H9 (cell line): ENCODE data around the gene MRPL27. TPM values are rescaled to one million over a fixed set of nuclear protein-coding genes. Genes with fewer than 3 reads are reported as not detected.

Experiments used
- DNase-seq: peaks from one replicate; pipeline ENCODE4 v3.0.0-alpha.2; 2017
- H2AFZ ChIP-seq: one replicate; pipeline ENCODE4 v1.6.1; 2013; ENCODE audit warnings: mild to moderate bottlenecking, low read length, control low read depth, moderate library complexity
- H2AK5ac ChIP-seq: 2 replicates; pipeline ENCODE4 v1.6.1; 2013; ENCODE audit warnings: low read length, control low read depth, mixed read lengths; ENCODE audit not compliant: insufficient read length
- H2BK120ac ChIP-seq: one replicate; pipeline ENCODE4 v1.6.1; 2013; ENCODE audit warnings: low read depth, mild to moderate bottlenecking, low read length, control low read depth, inconsistent platforms; ENCODE audit not compliant: poor library complexity, severe bottlenecking
- H2BK12ac ChIP-seq: 2 replicates; pipeline ENCODE4 v1.6.1; 2013; ENCODE audit warnings: low read length, control low read depth, mixed read lengths, low read depth; ENCODE audit not compliant: insufficient read length
- H2BK15ac ChIP-seq: 2 replicates; pipeline ENCODE4 v1.6.1; 2013; ENCODE audit warnings: low read depth, low read length, control low read depth
- H2BK20ac ChIP-seq: one replicate; pipeline ENCODE4 v1.6.1; 2013; ENCODE audit warnings: low read depth, mild to moderate bottlenecking, low read length, control low read depth, inconsistent platforms; ENCODE audit not compliant: poor library complexity, severe bottlenecking
- H2BK5ac ChIP-seq: 2 replicates; pipeline ENCODE4 v1.6.1; 2013; ENCODE audit warnings: low read length, control low read depth, mixed read lengths; ENCODE audit not compliant: insufficient read length
- H3K14ac ChIP-seq: 2 replicates; pipeline ENCODE4 v1.6.1; 2013; ENCODE audit warnings: low read length, control low read depth; ENCODE audit not compliant: insufficient read depth
- H3K18ac ChIP-seq: 2 replicates; pipeline ENCODE4 v1.6.1; 2013; ENCODE audit warnings: low read depth, mild to moderate bottlenecking, mixed read lengths, low read length, control low read depth; ENCODE audit not compliant: insufficient read length
- H3K23ac ChIP-seq: 2 replicates; pipeline ENCODE4 v1.6.1; 2013; ENCODE audit warnings: low read length, control low read depth, mixed read lengths, low read depth; ENCODE audit not compliant: insufficient read length
- H3K23me2 ChIP-seq: 2 replicates; pipeline ENCODE4 v1.6.1; 2013; ENCODE audit warnings: low read depth, mild to moderate bottlenecking, mixed read lengths, low read length, control low read depth; ENCODE audit not compliant: insufficient read length, poor library complexity, severe bottlenecking
- H3K27ac ChIP-seq: 2 replicates; pipeline ENCODE4 v1.5.1; 2013; ENCODE audit warnings: low read length, control low read depth, mixed read lengths, low read depth; ENCODE audit not compliant: insufficient read length
- H3K27me3 ChIP-seq: 2 replicates; pipeline ENCODE4 v1.6.1; 2013; ENCODE audit warnings: low read length, control low read depth, inconsistent platforms; ENCODE audit not compliant: insufficient read depth
- H3K4ac ChIP-seq: 2 replicates; pipeline ENCODE4 v1.6.1; 2013; ENCODE audit warnings: low read depth, mild to moderate bottlenecking, control low read depth, inconsistent platforms, low read length, moderate library complexity
- H3K4me1 ChIP-seq: 2 replicates; pipeline ENCODE4 v1.6.1; 2013; ENCODE audit warnings: low read length, control low read depth, inconsistent platforms; ENCODE audit not compliant: insufficient read depth
- H3K4me2 ChIP-seq: 2 replicates; pipeline ENCODE4 v1.6.1; 2013; ENCODE audit warnings: low read length, control low read depth, mixed read lengths; ENCODE audit not compliant: insufficient read length, insufficient read depth
- H3K56ac ChIP-seq: 2 replicates; pipeline ENCODE4 v1.6.1; 2013; ENCODE audit warnings: low read depth, mild to moderate bottlenecking, mixed read lengths, low read length, control low read depth; ENCODE audit not compliant: insufficient read length
- H3K79me1 ChIP-seq: 2 replicates; pipeline ENCODE4 v1.6.1; 2013; ENCODE audit warnings: low read depth, mild to moderate bottlenecking, moderate library complexity, low read length, control low read depth, inconsistent platforms; ENCODE audit not compliant: insufficient read depth, poor library complexity, severe bottlenecking
- H3K79me2 ChIP-seq: 2 replicates; pipeline ENCODE4 v1.6.1; 2013; ENCODE audit warnings: low read length, control low read depth, inconsistent platforms; ENCODE audit not compliant: insufficient read depth
- H3K9ac ChIP-seq: 2 replicates; pipeline ENCODE4 v1.6.1; 2013; ENCODE audit warnings: low read length, control low read depth, mixed read lengths; ENCODE audit not compliant: insufficient read length; ENCODE audit errors: extremely low read depth
- H3K9me3 ChIP-seq: one replicate; pipeline ENCODE4 v1.6.1; 2013; ENCODE audit warnings: low read depth, low read length, inconsistent platforms; ENCODE audit not compliant: control insufficient read depth
- H3T11ph ChIP-seq: one replicate; pipeline ENCODE4 v1.6.1; 2013; ENCODE audit warnings: mild to moderate bottlenecking, low read length, control low read depth, inconsistent platforms
- H4K20me1 ChIP-seq: one replicate; pipeline ENCODE4 v1.6.1; 2013; ENCODE audit not compliant: control insufficient read depth, insufficient read length, insufficient read depth
- H4K5ac ChIP-seq: 2 replicates; pipeline ENCODE4 v1.6.1; 2013; ENCODE audit warnings: low read depth, mild to moderate bottlenecking, mixed read lengths, low read length, control low read depth; ENCODE audit not compliant: insufficient read length
- H4K8ac ChIP-seq: replicated peaks from 2 replicates; pipeline ENCODE4 v1.6.1; 2013; ENCODE audit warnings: low read length, control low read depth, mixed read lengths, low read depth; ENCODE audit not compliant: insufficient read length
- H4K91ac ChIP-seq: 2 replicates; pipeline ENCODE4 v1.6.1; 2013; ENCODE audit warnings: low read depth, mild to moderate bottlenecking, moderate library complexity, mixed read lengths, low read length, control low read depth; ENCODE audit not compliant: insufficient read length
- H3K27ac Mint-ChIP-seq, 3 experiments: 2 replicates in 2 of 3; 3 replicates in 1 of 3; pipeline ENCODE4 v1.8.0; 2020 to 2021; ENCODE audit warnings: mixed read lengths in 3 of 3, mild to moderate bottlenecking in 1 of 3, moderate library complexity in 1 of 3
- H3K27me3 Mint-ChIP-seq: 2 replicates; pipeline ENCODE4 v1.8.0; 2021; ENCODE audit warnings: low read depth, mild to moderate bottlenecking, moderate library complexity, mixed read lengths
- H3K36me3 Mint-ChIP-seq, 3 experiments: 2 replicates in 2 of 3; 3 replicates in 1 of 3; pipeline ENCODE4 v1.8.0; 2020 to 2021; ENCODE audit warnings: low read depth in 3 of 3, mixed read lengths in 3 of 3; ENCODE audit not compliant: insufficient read depth in 1 of 3
- H3K4me1 Mint-ChIP-seq, 2 experiments: 2 replicates each; pipeline ENCODE4 v1.8.0; 2020; ENCODE audit warnings: mixed read lengths in 2 of 2
- H3K4me3 Mint-ChIP-seq, 2 experiments: 2 replicates in 1 of 2; 3 replicates in 1 of 2; pipeline ENCODE4 v1.8.0; 2020 to 2021; ENCODE audit warnings: mild to moderate bottlenecking in 2 of 2, mixed read lengths in 2 of 2, moderate library complexity in 1 of 2
- H3K9me3 Mint-ChIP-seq, 2 experiments: 2 replicates in 1 of 2; 3 replicates in 1 of 2; pipeline ENCODE4 v1.8.0; 2020; ENCODE audit warnings: mild to moderate bottlenecking in 2 of 2, mixed read lengths in 2 of 2, moderate library complexity in 1 of 2
- total RNA-seq: library from RNA; stranded (reverse); gene quantifications from 2 replicates; pipeline ENCODE4 v1.2.1, GENCODE V29; 2021
- TF ChIP-seq, protein P1 (sequence below): fragments of 200-600 bp; sonication (generic); conservative IDR thresholded peaks from 3 replicates; pipeline ENCODE4 v1.8.0; 2021; ENCODE audit warnings: antibody characterized with exemption, mild to moderate bottlenecking

MRPL27 gene
- total RNA-seq, 1 experiment from 2014 or later, result 85.9 TPM

DNA sequence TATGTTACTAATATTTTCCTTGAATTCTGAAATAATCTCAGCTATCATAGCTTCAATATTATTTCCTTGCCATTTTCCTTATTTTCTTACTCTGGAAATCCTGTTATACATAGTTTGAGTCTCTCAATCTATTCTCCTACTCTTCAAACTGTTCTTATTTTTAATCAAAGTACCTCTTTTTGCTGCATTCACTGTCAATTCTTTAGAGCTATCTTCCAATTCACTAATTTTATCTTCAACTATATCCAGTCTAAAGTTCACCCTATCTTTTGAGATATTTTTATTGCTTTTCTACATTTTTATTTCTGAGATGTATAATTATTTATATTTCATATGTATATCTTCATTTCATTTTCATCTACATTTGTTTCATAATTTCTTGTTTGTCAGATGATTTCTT is 34.3 kb downstream of the MRPL27 start:
- no peak for DNase-seq
- Histone ChIP-seq H2BK5ac (no peak overlapping the region), H3K9ac (no peak overlapping the region), H2BK15ac (no peak overlapping the region), H4K8ac (no peak overlapping the region), H2AK5ac (no peak overlapping the region), H2BK12ac (no peak overlapping the region), H3K4ac (no peak overlapping the region), H3K56ac (no peak overlapping the region), H3K23me2 (no peaks in the 10 kb centered on the region), H4K5ac (no peak overlapping the region), H3K79me2 (no peaks in the 10 kb centered on the region), H3K4me1 (no peaks in the 10 kb centered on the region), H2BK20ac (no peak overlapping the region), H3K18ac (no peak overlapping the region), H3K79me1 (no peaks in the 10 kb centered on the region), H3K14ac (no peak overlapping the region), H4K91ac (no peak overlapping the region), H3K4me2 (no peak overlapping the region), H3K9me3 (peaks cover 5% of the 10 kb centered on the region), H2AFZ (no peak overlapping the region), H3T11ph (no peak overlapping the region), H4K20me1 (no peaks in the 10 kb centered on the region), H3K27me3 (no peaks in the 10 kb centered on the region), H3K23ac (no peak overlapping the region), H3K27ac (no peak overlapping the region), H2BK120ac (no peak overlapping the region)
- H3K9me3 Mint-ChIP-seq, result peaks cover 15 to 16% of the 10 kb centered on the region in 2 experiments
- TF ChIP-seq, protein P1, sequence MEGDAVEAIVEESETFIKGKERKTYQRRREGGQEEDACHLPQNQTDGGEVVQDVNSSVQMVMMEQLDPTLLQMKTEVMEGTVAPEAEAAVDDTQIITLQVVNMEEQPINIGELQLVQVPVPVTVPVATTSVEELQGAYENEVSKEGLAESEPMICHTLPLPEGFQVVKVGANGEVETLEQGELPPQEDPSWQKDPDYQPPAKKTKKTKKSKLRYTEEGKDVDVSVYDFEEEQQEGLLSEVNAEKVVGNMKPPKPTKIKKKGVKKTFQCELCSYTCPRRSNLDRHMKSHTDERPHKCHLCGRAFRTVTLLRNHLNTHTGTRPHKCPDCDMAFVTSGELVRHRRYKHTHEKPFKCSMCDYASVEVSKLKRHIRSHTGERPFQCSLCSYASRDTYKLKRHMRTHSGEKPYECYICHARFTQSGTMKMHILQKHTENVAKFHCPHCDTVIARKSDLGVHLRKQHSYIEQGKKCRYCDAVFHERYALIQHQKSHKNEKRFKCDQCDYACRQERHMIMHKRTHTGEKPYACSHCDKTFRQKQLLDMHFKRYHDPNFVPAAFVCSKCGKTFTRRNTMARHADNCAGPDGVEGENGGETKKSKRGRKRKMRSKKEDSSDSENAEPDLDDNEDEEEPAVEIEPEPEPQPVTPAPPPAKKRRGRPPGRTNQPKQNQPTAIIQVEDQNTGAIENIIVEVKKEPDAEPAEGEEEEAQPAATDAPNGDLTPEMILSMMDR, result no peak
- H3K27ac Mint-ChIP-seq, result no peak overlapping the region
- H3K4me3 Mint-ChIP-seq, result no peak overlapping the region
- H3K4me1 Mint-ChIP-seq, result peaks cover 2 to 5% of the 10 kb centered on the region in 2 experiments
- H3K27me3 Mint-ChIP-seq, result peaks cover 7% of the 10 kb centered on the region
- H3K36me3 Mint-ChIP-seq, result peaks cover 2 to 13% (median 5%) of the 10 kb centered on the region in 3 experiments; a peak in 4 of 7 replicates
